ENCODE data around the gene POU2F2. TPM values are rescaled to one million over a fixed set of nuclear protein-coding genes. Genes with fewer than 3 reads are reported as not detected.

POU2F2 gene
- total and polyA plus RNA-seq, 8 donors: 0.87 to 10.0 (median 1.6) TPM

- ATAC-seq: no peak
- intact Hi-C loops (cut with DNase I): loop anchor here in 1 of 2 donors (10.0 kb wide), 2 partner anchors 53 to 183 kb away; partner anchors contain the start of gene TMEM145
- Histone ChIP-seq H3K27me3 (peaks cover 11 to 68% of the 10 kb centered on the region in 2 donors), H3K9me3 (no peaks in the 10 kb centered on the region), H3K4me3 (peak overlapping the region in 1 of 2 donors; percentile 49), H3K36me3 (no peaks in the 10 kb centered on the region), H3K4me1 (peaks cover 8 to 48% of the 10 kb centered on the region in 2 donors), H3K27ac (no peak overlapping the region)
- no peak for DNase-seq
- no peak for TF ChIP-seq CTCF (IDR thresholded peaks at IDR 0.05)
Observed at GRCh38 chr19:42131149-42132029, 857 bp downstream of the POU2F2 start.

GRCh38 chr19:42130254-42130573 lies 2.0 kb downstream of the POU2F2 start:
- Histone ChIP-seq H3K27me3 (peaks cover 11 to 59% of the 10 kb centered on the region in 2 donors), H3K9me3 (no peaks in the 10 kb centered on the region), H3K4me3 (peak overlapping the region in 1 of 2 donors; percentile 49), H3K4me1 (peaks cover 8 to 53% of the 10 kb centered on the region in 2 donors), H3K36me3 (no peaks in the 10 kb centered on the region), H3K27ac (no peak overlapping the region)
- DNase-seq (no peak), ATAC-seq (no peak)
- intact Hi-C loops (cut with DNase I): loop anchor here in 1 of 2 donors (10.0 kb wide), 2 partner anchors 55 to 185 kb away; partner anchors contain the start of gene TMEM145
- TF ChIP-seq CTCF (IDR thresholded peaks at IDR 0.05): no peak

GRCh38 chr19:42129399-42130253 lies 2.6 kb downstream of the POU2F2 start:
- peak; percentile 30 for ATAC-seq
- intact Hi-C loops (cut with DNase I): loop anchor here in 1 of 2 donors (10.0 kb wide), 2 partner anchors 55 to 185 kb away; partner anchors contain the start of gene TMEM145

GRCh38 chr19:42126574-42126973 lies 5.7 kb downstream of the POU2F2 start:
- no peaks in the 10 kb centered on the region for H3K36me3 ChIP-seq
- H3K27ac ChIP-seq: no peak overlapping the region
- H3K9me3 ChIP-seq: no peaks in the 10 kb centered on the region
- TF ChIP-seq CTCF (IDR thresholded peaks at IDR 0.05): no peak
- peaks cover 0 to 60% of the 10 kb centered on the region in 2 donors for H3K4me1 ChIP-seq
- peaks cover 0 to 40% of the 10 kb centered on the region in 2 donors for H3K27me3 ChIP-seq
- intact Hi-C loops (cut with DNase I): no loop called here
- DNase-seq (no peak), ATAC-seq (no peak)
- no peak overlapping the region for H3K4me3 ChIP-seq

More at GRCh38 chr19:42129399-42130253, 2.6 kb downstream of the POU2F2 start:
- DNase-seq: peak in 1 of 4 donors; percentile 49
- H3K4me1 ChIP-seq: peaks cover 8 to 55% of the 10 kb centered on the region in 2 donors
- no peaks in the 10 kb centered on the region for H3K9me3 ChIP-seq
- TF ChIP-seq CTCF (IDR thresholded peaks at IDR 0.05): no peak
- peak overlapping the region in 1 of 2 donors; percentile 49 for H3K4me3 ChIP-seq
- H3K36me3 ChIP-seq: no peaks in the 10 kb centered on the region
- peaks cover 11 to 59% of the 10 kb centered on the region in 2 donors for H3K27me3 ChIP-seq
- H3K27ac ChIP-seq: peak overlapping the region in 1 of 2 donors; percentile 43

Measured in left lung (tissue), 10 donors.